Muscle layer of colon (tissue), 2 donors: ENCODE measurements around the gene CHCT1.
"Not testable (repeated sequence)": the region's sequence is repeated elsewhere in the genome, so short reads cannot be mapped to it uniquely, and the experiment has no call there.

ENCODE experiments used
- H3K27ac ChIP-seq: one replicate; pipeline ENCODE4 v1.7.0; 2013; ENCODE audit warnings: low read depth, mild to moderate bottlenecking, low read length, moderate library complexity
- H3K27me3 ChIP-seq, 2 donors: one replicate each; pipeline ENCODE4 v1.7.0; 2013; ENCODE audit warnings: low read length in 2 of 2, mild to moderate bottlenecking in 2 of 2; ENCODE audit not compliant: insufficient read depth in 2 of 2, control insufficient read depth in 1 of 2
- H3K36me3 ChIP-seq: one replicate; pipeline ENCODE4 v1.7.0; 2013; ENCODE audit warnings: mild to moderate bottlenecking, low read length; ENCODE audit not compliant: insufficient read depth
- H3K4me1 ChIP-seq: one replicate; pipeline ENCODE4 v1.7.0; 2013; ENCODE audit warnings: mild to moderate bottlenecking, low read length; ENCODE audit not compliant: insufficient read depth
- H3K4me3 ChIP-seq, 2 donors: one replicate each; pipeline ENCODE4 v1.7.0; 2013; ENCODE audit warnings: low read length in 2 of 2, low read depth in 1 of 2, mild to moderate bottlenecking in 1 of 2, moderate library complexity in 1 of 2
- H3K9ac ChIP-seq: one replicate; pipeline ENCODE4 v1.7.0; 2013; ENCODE audit warnings: low read length
- H3K9me3 ChIP-seq: one replicate; pipeline ENCODE4 v1.7.0; 2013; ENCODE audit warnings: mild to moderate bottlenecking, low read length
- donor health status: abdominal sarcoma.
- donor health status: Adenocarcinoma of cecum.

The CHCT1 gene

GRCh38 chr17:60428491-60428890 is 6.2 kb downstream of the CHCT1 start:
- not testable (repeated sequence) for H3K27me3 ChIP-seq, H3K9me3 ChIP-seq, H3K27ac ChIP-seq, H3K36me3 ChIP-seq, H3K4me3 ChIP-seq, H3K4me1 ChIP-seq, H3K9ac ChIP-seq

DNA sequence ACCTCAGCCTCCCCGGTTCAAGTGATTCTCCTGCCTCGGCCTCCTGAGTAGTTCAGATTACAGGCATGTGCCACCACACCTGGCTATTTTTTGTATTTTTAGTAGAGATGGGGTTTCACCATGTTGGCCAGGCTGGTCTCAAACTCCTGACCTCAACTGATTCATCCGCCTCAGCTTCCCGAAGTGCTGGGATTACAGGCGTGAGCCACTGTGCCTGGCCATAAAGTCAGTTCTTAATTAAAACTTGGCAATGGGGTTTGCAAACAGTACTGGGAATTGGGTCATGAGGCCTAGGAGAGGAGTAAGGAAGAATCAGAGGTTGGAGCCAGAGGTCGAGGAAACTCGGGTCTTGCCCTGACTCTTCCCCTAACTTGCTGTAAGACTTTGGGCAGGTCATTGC is 8.3 kb downstream of the CHCT1 start:
- not testable (repeated sequence) for H3K4me1 ChIP-seq, H3K9ac ChIP-seq, H3K9me3 ChIP-seq, H3K27me3 ChIP-seq, H3K4me3 ChIP-seq, H3K27ac ChIP-seq, H3K36me3 ChIP-seq

- H3K9ac ChIP-seq, result not testable (repeated sequence)
Measured at GRCh38 chr17:60433021-60433997, 11.0 kb downstream of the CHCT1 start.

DNA sequence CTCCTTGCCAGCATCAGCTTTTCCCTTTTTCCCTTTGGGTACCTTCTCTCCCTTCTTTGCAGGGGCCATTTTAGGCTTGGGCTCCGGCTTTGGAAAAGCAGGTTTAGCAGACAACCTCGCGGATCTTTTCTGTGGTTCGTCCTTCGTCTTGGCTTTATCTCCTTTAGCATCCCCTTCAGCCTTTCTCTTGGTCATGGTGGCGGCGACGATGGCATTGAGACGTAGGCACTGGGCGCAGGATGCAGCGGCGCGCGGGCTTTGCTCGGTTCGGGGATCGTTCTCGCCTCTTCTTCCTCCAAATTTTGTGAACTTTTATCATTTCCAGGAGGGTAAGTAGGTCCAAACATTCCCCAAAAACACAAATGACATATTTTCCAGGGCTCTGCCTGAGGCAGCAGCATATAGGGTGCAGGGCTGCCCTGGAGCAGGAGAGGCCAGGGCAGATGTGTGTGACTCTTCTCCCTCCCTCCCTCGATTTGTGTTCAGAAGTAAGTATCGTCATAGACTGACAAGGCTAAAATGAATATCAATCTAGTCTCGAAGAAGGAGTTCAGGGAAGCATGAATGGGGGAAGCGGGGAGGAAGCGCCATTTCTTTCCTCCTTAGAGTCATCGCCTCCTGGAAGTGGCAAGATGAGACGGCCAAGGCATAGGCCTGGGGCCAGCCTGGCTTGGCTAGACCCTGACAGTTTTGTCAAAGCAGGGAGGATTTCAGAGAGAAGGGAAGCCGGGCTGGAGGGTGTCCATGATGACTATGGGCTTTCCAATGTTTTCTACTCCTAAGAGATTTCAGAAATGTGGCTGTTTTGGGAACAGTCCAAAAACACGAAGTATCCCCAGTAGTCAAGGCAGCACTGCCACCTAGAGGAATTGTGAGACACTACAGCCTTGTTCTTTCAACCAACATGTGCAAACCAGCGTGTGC is 13.2 kb downstream of the CHCT1 start:
- H3K36me3 ChIP-seq, result no peaks in the 10 kb centered on the region
- H3K4me3 ChIP-seq, result no peak overlapping the region
- no peak overlapping the region for H3K9ac ChIP-seq
- no peak overlapping the region for H3K27ac ChIP-seq
- H3K9me3 ChIP-seq, result no peaks in the 10 kb centered on the region
- peaks cover 5% of the 10 kb centered on the region for H3K4me1 ChIP-seq
- H3K27me3 ChIP-seq, result no peaks in the 10 kb centered on the region

More at GRCh38 chr17:60433021-60433997, 11.0 kb downstream of the CHCT1 start:
- not testable (repeated sequence) for H3K4me3 ChIP-seq, H3K4me1 ChIP-seq, H3K27me3 ChIP-seq, H3K36me3 ChIP-seq, H3K9me3 ChIP-seq, H3K27ac ChIP-seq

GRCh38 chr17:60436676-60437075 is 14.4 kb downstream of the CHCT1 start:
- Histone ChIP-seq H3K4me3 (no peak overlapping the region), H3K27me3 (no peaks in the 10 kb centered on the region), H3K4me1 (peaks cover 6% of the 10 kb centered on the region), H3K9ac (no peak overlapping the region), H3K27ac (no peak overlapping the region), H3K36me3 (no peaks in the 10 kb centered on the region), H3K9me3 (no peaks in the 10 kb centered on the region)

- Histone ChIP-seq H3K9me3 (no peaks in the 10 kb centered on the region), H3K4me3 (no peak overlapping the region), H3K36me3 (no peaks in the 10 kb centered on the region), H3K27ac (no peak overlapping the region), H3K9ac (no peak overlapping the region), H3K27me3 (no peaks in the 10 kb centered on the region), H3K4me1 (peaks cover 15% of the 10 kb centered on the region)
Measured at GRCh38 chr17:60439501-60439900, 17.2 kb downstream of the CHCT1 start.

- H3K27ac ChIP-seq, result no peak overlapping the region
- peaks cover 17% of the 10 kb centered on the region for H3K36me3 ChIP-seq
- H3K9me3 ChIP-seq, result no peaks in the 10 kb centered on the region
- H3K27me3 ChIP-seq, result no peaks in the 10 kb centered on the region
- H3K4me1 ChIP-seq, result peaks cover 10% of the 10 kb centered on the region
- no peak overlapping the region for H3K4me3 ChIP-seq
- no peak overlapping the region for H3K9ac ChIP-seq
Measured at GRCh38 chr17:60442271-60443173, 20.2 kb downstream of the CHCT1 start.

DNA sequence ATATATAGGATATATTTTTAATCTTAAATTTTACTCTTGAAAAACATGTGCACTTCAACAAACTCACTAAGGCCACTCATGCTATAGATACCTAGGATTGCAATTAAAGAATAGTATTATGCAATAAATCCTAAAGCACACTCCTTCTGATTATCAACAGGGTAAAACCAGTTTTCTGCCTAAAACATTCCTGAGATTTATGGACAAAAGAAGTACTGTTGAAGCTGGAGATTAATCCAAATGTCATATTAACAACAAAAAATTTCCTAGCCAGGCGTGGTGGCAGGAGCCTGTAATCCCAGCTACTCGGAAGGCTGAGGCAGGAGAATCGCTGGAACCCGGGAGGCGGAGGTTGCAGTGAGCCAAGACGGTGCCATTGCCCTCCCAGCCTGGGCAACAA is 21.4 kb downstream of the CHCT1 start:
- H3K4me1 ChIP-seq, result peaks cover 10% of the 10 kb centered on the region
- H3K9ac ChIP-seq, result no peak overlapping the region
- no peak overlapping the region for H3K27ac ChIP-seq
- H3K27me3 ChIP-seq, result no peaks in the 10 kb centered on the region
- no peaks in the 10 kb centered on the region for H3K9me3 ChIP-seq
- H3K4me3 ChIP-seq, result no peak overlapping the region
- H3K36me3 ChIP-seq, result peaks cover 20% of the 10 kb centered on the region

DNA sequence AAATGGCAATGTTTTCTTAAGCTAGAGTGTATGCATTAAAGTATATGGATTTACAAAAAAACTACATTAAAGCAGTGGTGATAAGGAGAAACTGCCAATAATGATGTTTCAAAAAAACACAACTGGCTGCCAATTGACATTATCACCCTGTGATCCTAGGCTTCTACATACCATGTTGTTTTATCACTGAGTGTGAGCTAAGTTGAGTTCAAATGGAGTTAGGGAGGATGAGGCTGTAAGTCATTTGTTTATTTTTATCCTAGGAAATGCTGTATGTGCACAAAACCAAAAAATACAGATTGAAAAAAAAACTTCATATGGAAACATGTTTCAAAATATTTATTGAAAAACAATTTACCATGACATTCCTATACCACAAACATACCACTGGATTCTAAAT is 22.9 kb downstream of the CHCT1 start:
- Histone ChIP-seq H3K27me3 (no peaks in the 10 kb centered on the region), H3K4me1 (peaks cover 10% of the 10 kb centered on the region), H3K9me3 (no peaks in the 10 kb centered on the region), H3K9ac (no peak overlapping the region), H3K4me3 (no peak overlapping the region), H3K27ac (no peak overlapping the region), H3K36me3 (peaks cover 31% of the 10 kb centered on the region)

DNA sequence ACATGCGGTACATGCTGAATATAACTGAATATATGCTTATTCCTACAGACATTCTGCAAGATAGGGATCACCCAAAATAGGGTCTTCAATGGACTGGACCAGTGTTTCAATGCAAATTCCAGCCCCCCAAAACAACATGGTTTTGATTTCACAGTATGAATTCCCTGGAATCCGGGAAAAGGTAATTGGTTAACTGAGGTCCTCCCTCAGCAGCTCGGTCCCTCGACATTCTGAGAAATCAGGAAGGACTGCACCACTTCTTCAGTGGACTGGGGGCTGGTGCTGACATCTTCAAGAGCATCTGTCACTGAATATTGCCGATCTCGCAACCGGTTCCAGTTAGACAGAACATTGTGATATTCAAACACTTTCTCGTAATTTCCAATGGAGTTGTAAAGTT is 25.1 kb downstream of the CHCT1 start:
- Histone ChIP-seq H3K4me1 (peaks cover 2% of the 10 kb centered on the region), H3K4me3 (no peak overlapping the region), H3K27ac (no peak overlapping the region), H3K9ac (no peak overlapping the region), H3K36me3 (peaks cover 46% of the 10 kb centered on the region), H3K27me3 (no peaks in the 10 kb centered on the region), H3K9me3 (no peaks in the 10 kb centered on the region)

DNA sequence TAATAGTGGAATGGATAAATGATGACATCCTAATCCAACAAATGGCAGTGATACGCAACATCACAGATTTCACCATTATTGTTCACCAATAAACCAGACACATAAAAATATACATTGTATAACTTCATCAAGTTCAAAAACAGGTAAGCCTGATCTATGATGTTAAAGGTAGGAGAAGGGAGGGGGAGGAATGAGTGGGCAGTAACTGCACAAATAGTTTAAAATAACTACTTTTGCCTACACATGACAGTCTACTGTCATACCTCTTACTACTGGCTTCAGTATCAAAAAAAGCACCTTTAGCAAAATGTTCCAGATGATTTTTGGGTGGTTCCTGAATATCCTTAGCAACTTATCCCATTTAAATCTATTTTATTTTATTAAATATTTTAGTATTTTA is 28.8 kb downstream of the CHCT1 start:
- H3K27ac ChIP-seq, result no peak overlapping the region
- H3K4me1 ChIP-seq, result no peaks in the 10 kb centered on the region
- H3K27me3 ChIP-seq, result no peaks in the 10 kb centered on the region
- no peaks in the 10 kb centered on the region for H3K9me3 ChIP-seq
- peaks cover 59% of the 10 kb centered on the region for H3K36me3 ChIP-seq
- no peak overlapping the region for H3K9ac ChIP-seq
- H3K4me3 ChIP-seq, result no peak overlapping the region
